HG03135 (cell line): ENCODE measurements around the gene LRP10.

Experiments used
- ATAC-seq: cut with Tn5 transposase; IDR thresholded peaks from one replicate; pipeline ENCODE4 v1.9.1; 2021; ENCODE audit warnings: mild to moderate bottlenecking, moderate library complexity; ENCODE audit not compliant: unreplicated experiment

Gene LRP10

GRCh38 chr14:22864979-22865378 is 6.6 kb upstream of the LRP10 start:
- ATAC-seq, result no peak

DNA sequence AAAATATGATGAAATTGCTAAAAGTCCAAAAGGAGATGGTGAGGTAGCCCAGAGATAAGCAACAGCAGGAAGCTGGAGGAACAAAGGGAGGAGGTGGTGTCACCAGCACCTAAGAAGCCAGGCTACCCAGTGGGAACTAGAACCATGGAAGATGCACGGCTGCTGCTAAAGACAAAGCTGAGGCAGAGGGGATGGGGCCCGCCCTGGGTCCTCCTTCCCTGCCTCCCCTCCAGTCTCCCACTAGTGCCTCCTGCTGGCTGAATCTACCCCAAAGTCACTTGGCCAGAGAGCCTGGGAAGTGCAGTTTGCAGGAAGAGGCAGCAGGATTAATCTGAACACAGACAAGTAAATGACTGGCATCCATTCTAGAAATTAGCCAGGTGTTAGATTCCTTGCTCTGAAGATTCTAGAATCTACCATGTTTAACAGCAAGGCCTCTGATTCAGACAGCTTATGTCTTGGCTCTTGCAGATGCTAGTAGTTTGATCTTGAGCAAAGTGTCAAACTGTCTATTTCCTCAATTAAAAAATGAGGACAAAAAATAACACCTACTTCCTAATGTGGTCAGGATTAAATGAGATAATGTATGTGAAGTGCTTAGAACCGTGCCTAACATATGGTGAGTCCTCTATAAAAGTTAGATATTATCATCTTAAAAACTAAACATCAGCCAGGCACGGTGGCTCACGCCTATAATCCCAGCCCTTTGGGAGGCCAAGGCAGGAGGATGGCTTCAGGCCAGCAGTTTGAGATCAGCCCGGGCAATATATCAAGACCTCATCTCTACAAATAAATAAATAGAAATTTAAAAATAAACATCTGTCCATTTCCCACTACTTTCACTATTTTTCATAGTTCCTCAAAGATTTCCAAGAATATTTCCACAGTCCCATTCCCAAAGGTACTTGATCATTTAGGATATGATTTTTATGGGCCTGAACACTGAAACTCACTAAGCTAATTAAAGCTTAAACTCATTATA is 5.8 kb upstream of the LRP10 start:
- no peak for ATAC-seq

DNA sequence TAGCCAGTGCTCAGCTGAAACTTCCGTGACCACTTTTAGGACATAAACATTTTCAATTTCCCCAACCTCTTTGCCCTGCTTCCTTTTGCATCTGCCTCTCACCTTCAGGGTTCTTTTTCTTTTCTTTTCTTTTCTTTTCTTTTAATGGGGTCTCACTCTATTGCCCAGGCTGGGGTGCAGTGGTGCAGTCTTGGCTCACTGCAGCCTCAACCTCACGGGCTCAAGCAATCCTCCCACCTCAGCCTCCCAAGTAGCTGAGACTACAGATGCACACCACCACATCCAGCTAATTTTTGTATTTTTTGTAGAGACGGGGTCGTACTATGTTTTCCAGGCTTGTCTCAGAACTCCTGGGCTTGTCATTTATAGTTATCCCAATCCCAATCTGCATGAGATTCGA is 4.7 kb upstream of the LRP10 start:
- no peak for ATAC-seq

GRCh38 chr14:22870811-22871223 is 723 bp upstream of the LRP10 start:
- ATAC-seq, result peak; percentile 39

- ATAC-seq, result peak; percentile 28
These were observed 693 bp downstream of the LRP10 start for GRCh38 chr14:22872033-22872832.

DNA sequence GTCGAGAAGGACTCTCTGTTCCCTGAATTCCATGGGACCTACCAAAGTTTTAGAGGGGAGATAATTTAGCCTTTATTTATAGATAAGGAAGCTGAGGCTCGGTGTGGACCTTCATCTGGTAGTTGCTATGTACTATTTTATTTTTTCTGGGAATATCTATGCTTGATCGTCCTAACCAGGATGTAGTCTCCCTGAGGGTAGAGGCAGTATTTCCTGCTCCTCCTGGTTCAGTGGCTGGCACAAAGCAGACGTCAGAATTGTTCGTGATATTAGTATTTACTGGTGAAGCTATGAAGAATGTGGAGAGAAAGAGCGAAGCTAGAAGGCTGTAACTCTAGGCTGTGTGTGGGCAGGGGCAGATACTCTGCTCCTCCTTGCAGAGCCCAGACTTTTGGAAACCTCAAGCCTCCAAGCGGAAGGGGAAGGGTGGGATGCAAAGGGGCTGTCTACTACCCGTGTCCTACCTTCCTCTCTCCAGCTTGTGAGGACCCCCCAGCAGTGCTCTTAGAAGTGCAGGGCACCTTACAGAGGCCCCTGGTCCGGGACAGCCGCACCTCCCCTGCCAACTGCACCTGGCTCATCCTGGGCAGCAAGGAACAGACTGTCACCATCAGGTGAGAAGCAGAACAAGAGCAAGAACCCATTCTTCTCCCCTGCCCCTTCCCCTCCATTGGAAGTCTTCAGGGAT is 1.4 kb downstream of the LRP10 start:
- no peak for ATAC-seq

DNA sequence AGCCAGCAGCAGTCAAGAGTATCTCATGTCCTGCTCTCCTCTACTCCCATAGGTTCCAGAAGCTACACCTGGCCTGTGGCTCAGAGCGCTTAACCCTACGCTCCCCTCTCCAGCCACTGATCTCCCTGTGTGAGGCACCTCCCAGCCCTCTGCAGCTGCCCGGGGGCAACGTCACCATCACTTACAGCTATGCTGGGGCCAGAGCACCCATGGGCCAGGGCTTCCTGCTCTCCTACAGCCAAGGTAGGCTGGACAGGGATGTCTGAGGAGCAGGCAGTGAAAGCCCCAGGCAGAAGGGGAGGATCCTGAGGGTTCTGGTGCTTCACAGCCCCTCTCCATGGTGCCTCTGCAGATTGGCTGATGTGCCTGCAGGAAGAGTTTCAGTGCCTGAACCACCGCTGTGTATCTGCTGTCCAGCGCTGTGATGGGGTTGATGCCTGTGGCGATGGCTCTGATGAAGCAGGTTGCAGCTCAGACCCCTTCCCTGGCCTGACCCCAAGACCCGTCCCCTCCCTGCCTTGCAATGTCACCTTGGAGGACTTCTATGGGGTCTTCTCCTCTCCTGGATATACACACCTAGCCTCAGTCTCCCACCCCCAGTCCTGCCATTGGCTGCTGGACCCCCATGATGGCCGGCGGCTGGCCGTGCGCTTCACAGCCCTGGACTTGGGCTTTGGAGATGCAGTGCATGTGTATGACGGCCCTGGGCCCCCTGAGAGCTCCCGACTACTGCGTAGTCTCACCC is 3.6 kb downstream of the LRP10 start:
- no peak for ATAC-seq

DNA sequence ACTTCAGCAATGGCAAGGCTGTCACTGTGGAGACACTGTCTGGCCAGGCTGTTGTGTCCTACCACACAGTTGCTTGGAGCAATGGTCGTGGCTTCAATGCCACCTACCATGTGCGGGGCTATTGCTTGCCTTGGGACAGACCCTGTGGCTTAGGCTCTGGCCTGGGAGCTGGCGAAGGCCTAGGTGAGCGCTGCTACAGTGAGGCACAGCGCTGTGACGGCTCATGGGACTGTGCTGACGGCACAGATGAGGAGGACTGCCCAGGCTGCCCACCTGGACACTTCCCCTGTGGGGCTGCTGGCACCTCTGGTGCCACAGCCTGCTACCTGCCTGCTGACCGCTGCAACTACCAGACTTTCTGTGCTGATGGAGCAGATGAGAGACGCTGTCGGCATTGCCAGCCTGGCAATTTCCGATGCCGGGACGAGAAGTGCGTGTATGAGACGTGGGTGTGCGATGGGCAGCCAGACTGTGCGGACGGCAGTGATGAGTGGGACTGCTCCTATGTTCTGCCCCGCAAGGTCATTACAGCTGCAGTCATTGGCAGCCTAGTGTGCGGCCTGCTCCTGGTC is 4.3 kb downstream of the LRP10 start:
- ATAC-seq, result no peak

DNA sequence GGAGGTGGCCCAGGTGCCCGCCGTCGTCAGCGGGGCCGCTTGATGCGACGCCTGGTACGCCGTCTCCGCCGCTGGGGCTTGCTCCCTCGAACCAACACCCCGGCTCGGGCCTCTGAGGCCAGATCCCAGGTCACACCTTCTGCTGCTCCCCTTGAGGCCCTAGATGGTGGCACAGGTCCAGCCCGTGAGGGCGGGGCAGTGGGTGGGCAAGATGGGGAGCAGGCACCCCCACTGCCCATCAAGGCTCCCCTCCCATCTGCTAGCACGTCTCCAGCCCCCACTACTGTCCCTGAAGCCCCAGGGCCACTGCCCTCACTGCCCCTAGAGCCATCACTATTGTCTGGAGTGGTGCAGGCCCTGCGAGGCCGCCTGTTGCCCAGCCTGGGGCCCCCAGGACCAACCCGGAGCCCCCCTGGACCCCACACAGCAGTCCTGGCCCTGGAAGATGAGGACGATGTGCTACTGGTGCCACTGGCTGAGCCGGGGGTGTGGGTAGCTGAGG is 5.5 kb downstream of the LRP10 start:
- ATAC-seq, result no peak

DNA sequence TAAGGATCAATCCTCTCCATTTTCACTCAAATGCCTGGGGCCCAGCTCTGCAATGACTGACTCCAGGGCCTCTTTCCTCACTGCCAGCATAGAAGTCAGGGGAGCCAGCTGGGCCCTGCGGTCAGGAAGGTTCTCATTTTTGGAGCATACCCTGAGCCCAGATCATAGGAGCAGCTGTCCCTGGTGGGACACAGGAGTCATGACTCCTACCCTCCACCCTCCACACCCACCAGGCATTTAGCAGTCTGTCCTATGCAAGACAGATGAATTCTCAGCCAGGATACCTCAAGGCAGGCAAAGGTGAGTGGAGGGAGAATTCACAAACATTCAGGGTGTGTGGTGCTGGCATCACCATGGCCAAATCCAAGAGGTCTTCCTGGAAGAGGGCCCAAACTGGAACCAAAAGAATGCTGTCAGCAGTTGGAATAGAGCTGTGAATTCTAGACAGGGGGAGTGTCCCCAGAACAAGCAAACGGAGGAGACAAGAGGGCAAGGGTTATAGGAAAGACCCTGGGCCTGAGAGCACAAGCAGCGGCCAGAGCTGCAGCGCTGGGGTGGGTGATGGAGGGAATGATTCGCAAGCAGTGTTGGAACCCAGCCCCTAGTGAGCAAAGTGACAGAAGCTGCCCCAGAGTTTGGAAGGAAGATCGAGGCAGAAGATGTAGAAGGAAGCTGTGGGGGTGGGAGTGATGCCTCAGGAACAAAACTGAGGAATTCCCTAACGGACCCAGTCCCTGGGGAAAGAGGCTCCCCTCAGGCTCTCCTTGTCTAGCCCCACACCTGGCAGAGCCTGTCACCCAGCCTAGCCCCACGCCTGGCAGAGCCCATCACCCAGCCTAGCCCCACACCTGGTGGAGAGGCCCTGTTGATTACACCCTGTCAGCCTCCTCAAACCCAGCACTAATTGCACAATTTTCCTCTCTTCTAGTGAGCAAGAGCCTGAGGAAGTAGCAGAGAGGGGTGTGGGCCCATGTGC is 7.0 kb downstream of the LRP10 start:
- ATAC-seq, result no peak

- ATAC-seq, result no peak
These were observed 10.5 kb downstream of the LRP10 start for GRCh38 chr14:22882064-22882463.

- no peak for ATAC-seq
These were observed 11.1 kb downstream of the LRP10 start for GRCh38 chr14:22882529-22883172.

GRCh38 chr14:22883173-22883976 is 11.8 kb downstream of the LRP10 start, which contains the start of gene REM2:
Gene REM2, plus strand, starts transcription at chr14:22883222. Its CDS starts 66 bp downstream, at chr14:22883288.
- ATAC-seq, result no peak

DNA sequence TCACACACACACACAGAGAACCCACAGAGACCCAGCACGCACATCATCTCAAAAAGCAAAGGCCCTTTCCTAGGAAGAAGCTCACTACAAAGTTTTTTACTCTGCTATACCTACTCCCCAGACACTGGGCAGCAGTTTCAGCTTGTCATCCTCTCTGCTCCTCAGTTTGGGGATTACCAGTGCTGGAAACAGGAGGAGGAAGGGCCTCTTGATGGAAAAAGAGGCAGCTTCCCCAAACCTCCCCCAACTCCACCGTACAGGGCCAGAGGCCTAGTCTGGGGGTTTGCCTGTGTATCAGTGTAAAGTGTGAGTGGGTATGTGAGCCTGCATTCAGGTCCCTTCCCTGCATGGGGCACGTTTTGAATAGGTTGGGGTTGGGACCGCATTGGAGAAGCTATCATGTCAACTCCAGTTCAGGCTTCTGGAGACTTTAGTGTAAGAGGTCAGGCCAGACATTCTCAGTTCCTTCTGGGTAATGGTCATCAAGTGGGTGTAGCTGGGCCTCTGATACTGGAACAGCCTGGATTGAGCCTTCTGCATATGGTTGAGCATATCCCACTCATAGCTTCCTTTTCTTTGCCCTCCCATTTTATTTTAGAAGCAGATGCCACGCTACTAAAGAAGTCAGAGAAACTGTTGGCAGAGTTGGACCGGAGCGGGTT is 12.7 kb downstream of the LRP10 start:
- no peak for ATAC-seq

- ATAC-seq, result no peak
These were observed 13.4 kb downstream of the LRP10 start for GRCh38 chr14:22884738-22885523.

- no peak for ATAC-seq
These were observed 14.4 kb downstream of the LRP10 start for GRCh38 chr14:22885975-22886374.
